AG10803 (cell line): Measurements from ENCODE around the gene CDC25B.

ENCODE experiments used
- DNase-seq: peaks from one replicate; pipeline ENCODE4 v3.0.0; 2010; ENCODE audit warnings: low read depth
- H3K4me3 ChIP-seq: 2 replicates; pipeline ENCODE4 v1.5.1; 2011; ENCODE audit warnings: mild to moderate bottlenecking, low read length, control low read depth
- TF ChIP-seq, protein P1 (sequence below): conservative IDR thresholded peaks from 2 replicates; pipeline ENCODE4 v1.5.1; 2011; ENCODE audit warnings: mild to moderate bottlenecking, low read length, control low read depth, inconsistent platforms

The CDC25B gene

DNA sequence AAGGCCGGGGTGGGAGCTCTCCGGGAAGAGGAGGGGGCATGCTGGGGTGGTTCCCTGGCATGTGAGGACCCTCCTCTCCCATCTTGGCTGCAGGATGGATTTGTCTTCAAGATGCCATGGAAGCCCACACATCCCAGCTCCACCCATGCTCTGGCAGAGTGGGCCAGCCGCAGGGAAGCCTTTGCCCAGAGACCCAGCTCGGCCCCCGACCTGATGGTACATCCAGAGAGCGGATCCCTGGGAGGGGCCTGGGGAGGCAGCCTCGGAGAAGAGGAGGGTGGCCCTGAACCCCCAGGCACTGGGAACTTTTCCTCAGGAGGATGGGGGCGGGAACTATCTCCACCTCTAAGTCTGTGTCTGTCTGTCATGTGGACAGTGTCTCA, 4.8 kb downstream of the CDC25B start:
- no peak for DNase-seq
- TF ChIP-seq, protein P1, sequence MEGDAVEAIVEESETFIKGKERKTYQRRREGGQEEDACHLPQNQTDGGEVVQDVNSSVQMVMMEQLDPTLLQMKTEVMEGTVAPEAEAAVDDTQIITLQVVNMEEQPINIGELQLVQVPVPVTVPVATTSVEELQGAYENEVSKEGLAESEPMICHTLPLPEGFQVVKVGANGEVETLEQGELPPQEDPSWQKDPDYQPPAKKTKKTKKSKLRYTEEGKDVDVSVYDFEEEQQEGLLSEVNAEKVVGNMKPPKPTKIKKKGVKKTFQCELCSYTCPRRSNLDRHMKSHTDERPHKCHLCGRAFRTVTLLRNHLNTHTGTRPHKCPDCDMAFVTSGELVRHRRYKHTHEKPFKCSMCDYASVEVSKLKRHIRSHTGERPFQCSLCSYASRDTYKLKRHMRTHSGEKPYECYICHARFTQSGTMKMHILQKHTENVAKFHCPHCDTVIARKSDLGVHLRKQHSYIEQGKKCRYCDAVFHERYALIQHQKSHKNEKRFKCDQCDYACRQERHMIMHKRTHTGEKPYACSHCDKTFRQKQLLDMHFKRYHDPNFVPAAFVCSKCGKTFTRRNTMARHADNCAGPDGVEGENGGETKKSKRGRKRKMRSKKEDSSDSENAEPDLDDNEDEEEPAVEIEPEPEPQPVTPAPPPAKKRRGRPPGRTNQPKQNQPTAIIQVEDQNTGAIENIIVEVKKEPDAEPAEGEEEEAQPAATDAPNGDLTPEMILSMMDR, result no peak
- H3K4me3 ChIP-seq, result no peak overlapping the region

DNA sequence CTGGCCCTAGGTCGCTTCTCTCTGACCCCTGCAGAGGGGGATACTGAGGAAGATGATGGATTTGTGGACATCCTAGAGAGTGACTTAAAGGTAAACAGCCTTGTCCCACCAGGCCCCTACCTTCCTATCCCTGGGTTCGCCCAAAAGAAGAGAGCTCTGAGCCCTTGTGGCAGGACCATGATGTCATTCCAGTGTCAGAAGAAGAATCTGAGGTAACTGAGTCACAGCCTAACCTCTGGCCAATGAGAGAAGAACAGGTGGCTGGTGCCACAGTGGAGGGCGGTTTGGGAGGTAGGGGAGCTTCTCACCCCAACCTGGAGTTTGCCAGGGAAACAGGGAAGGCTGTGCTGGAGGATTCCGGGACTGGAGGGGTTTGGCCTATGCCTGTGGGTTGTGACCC, 5.2 kb downstream of the CDC25B start:
- TF ChIP-seq, protein P1, result no peak
- DNase-seq, result no peak
- H3K4me3 ChIP-seq, result no peak overlapping the region

DNA sequence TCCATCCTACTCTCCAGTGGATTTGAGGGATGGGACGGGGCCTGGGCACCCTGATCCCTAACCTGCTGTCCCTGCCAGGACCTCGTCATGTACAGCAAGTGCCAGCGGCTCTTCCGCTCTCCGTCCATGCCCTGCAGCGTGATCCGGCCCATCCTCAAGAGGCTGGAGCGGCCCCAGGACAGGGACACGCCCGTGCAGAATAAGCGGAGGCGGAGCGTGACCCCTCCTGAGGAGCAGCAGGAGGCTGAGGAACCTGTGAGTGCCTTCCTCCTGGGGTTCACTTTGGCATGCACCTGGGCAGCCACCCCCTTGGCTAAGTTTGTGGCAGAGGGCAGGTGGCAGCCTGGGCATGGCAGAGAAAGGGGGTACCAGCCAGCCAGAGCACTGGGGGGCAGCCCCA, 5.7 kb downstream of the CDC25B start:
- H3K4me3 ChIP-seq, result no peak overlapping the region
- TF ChIP-seq, protein P1, result no peak

DNA sequence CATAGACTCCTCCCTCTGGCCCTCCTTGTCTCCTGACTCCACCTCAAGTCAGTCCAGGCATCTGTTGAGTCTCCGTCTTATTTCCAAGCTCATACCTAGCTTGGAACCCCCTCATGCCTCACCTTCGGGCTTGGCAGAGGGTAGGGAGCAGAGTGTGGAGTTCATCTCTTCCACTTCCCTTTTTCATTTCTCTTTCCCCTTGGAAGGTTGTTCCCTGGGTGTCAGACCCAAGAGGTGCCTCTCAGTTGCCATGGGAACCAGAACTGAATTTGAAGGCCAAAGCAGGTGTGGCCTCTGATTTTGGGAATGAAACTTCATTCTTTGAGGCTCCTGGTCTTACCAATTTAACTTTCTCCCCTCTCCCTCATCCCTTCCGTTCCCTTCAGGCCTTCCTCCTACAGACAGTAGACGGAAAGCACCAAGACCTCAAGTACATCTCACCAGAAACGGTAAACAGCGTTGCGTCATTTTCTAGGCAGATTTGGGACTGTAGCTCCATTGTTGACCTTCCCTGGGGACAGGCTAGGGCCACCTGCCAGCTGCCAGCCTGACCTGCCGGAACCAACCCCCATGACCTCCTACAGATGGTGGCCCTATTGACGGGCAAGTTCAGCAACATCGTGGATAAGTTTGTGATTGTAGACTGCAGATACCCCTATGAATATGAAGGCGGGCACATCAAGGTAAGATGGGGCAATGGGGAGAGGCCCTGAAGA, 6.6 kb downstream of the CDC25B start:
- H3K4me3 ChIP-seq, result no peak overlapping the region
- TF ChIP-seq, protein P1, result no peak
- no peak for DNase-seq

More for the DNA sequence above, 5.7 kb downstream of the CDC25B start:
- no peak for DNase-seq

DNA sequence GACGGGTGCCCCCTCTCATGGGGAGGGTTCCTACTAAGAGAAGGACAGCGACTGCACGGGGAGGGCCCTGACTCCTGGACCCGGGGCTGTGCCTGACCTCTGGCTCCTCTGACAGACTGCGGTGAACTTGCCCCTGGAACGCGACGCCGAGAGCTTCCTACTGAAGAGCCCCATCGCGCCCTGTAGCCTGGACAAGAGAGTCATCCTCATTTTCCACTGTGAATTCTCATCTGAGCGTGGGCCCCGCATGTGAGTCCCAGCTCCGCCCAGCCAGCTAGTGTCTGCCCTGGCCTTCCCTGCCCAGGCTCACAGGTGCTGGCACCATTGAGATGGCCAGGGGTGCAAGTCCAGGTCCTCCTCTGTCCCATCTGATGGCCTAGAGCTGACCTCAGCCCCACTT, 7.2 kb downstream of the CDC25B start:
- TF ChIP-seq, protein P1, result no peak

DNA sequence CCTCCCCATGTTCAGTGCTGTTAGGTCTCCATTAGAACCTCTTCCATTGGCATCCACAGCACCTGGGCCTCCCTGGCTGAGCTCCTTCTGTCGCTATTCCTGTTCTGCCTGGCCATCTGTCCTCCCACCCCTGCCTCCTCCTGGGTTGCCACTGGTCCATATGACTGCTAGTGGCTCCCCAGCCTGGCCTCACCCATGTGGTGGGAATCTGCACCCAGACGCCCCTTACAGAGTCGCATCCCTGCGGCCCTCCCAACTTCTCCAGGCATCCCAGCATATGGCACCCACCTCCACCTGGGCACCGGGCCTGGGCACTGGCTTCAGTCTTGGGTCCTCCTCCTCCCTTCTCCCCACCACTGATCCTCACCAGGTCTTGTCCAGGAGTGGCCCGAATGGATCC, 7.7 kb downstream of the CDC25B start:
- DNase-seq, result no peak
- TF ChIP-seq, protein P1, result no peak
- no peak overlapping the region for H3K4me3 ChIP-seq

More for the DNA sequence above, 7.2 kb downstream of the CDC25B start:
- no peak for DNase-seq
- no peak overlapping the region for H3K4me3 ChIP-seq

DNA sequence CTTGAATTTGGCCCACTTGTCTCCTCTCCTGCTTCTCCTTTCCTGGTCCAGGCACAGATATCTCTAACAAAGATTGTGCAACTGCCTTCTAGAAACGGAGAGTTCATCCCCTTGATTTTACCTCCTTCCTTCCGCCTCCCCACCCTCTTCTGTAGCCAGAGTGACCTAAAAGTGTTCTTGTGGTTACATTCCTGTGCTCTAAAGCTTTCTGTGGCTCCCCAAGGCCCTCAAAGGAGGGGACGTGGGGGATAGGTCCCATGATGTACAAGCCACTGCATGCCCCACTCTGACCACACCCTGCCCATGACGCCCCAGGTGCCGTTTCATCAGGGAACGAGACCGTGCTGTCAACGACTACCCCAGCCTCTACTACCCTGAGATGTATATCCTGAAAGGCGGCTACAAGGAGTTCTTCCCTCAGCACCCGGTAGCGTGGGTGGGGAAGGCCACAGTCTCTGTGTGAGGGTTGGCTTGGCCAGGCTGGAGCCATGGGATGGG, 8.2 kb downstream of the CDC25B start:
- TF ChIP-seq, protein P1, result no peak
- no peak for DNase-seq
- no peak overlapping the region for H3K4me3 ChIP-seq
